ENCODE results near the gene DPP7.

DPP7 gene

DNA sequence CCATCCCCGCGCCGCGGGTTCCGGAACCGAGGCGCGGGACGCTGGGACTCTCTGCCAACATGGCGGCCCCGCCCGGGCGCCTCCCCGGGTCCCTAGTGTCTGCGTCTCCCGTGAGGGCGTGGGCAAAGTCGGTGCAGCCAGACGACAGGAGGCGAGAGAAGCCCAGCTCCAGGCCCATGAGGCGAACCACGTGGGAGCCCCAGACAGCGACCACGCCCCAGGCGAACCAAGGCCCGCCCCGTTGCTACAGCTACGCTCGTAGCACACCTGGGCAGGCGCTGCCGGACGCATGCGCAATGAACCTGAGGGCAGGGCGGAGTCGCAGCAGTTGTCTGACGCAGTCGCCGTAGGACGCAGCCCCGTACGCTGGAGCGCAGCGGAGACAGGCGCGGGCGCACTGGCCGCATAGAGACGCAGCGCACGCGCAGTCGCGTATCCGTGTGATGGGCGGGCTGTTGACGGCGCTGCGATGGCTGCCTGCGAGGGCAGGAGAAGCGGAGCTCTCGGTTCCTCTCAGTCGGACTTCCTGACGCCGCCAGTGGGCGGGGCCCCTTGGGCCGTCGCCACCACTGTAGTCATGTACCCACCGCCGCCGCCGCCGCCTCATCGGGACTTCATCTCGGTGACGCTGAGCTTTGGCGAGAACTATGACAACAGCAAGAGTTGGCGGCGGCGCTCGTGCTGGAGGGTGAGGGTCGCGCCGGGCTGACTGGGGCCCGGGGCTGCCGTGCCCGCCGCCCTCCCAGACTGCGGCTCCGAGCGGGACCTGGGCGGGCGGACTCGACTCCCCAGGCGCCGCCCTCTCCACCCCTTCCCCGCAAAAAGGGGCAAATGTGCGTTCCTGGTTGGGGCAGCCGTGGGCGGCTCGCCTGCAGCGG, 27.8 kb downstream of the DPP7 start, which contains the start of gene MAN1B1:
Gene MAN1B1, plus strand, starts transcription at position 455 of the 878 bp plus-strand sequence. Its CDS starts 15 bp downstream, at position 470.
- peak; percentile 90 for DNase-seq

DNA sequence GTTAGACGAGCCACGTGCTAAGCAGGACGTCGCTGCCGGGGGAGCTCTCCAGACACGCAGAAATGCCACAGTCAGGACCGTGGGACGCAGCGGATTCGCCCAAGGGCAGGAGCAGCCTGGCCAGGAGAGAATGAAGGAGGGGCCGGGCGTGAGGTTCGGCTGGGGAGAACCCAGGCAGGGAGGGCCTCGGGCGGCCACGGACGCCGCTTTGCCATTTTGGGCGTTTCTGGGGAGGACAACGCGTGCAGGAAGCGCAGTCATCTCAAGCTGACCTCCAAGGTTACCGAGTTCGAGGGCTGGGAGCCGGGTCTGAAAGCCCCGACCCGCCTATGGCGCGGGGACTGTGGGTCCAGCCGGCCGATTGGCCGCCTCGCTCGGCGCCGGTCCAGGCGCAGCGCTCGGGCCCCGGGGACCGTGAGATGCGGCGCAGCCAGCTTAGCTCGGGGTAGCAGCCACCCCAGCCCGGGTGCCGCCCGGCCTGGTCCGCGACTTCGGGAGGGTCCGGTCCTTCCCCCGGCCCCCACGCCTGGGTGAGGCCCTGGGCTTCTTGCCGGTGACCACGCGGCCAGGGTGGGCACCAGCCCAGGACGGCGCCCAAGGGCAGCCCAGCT, 28.5 kb downstream of the DPP7 start:
- no peak for DNase-seq

DNA sequence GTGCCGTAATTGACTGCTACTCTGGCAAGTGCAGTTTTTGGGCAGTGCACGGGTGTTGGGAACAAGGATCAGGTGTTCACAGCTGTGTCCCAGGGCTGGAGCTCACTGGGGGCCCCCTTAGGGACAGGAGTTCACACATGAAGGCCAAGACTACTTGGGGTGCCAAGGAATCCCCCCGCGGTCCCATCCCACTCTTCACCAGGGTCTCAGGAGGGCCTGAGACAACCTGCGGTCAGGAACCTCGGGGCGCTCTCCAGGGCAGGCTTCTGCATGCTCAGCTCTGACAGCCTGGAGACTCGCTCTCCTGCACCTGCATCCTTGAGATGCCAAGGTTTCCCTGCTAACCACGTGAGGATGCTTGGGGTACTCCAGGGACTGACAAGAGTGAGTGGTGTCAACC, 30.0 kb downstream of the DPP7 start:
- no peak for DNase-seq

DNA sequence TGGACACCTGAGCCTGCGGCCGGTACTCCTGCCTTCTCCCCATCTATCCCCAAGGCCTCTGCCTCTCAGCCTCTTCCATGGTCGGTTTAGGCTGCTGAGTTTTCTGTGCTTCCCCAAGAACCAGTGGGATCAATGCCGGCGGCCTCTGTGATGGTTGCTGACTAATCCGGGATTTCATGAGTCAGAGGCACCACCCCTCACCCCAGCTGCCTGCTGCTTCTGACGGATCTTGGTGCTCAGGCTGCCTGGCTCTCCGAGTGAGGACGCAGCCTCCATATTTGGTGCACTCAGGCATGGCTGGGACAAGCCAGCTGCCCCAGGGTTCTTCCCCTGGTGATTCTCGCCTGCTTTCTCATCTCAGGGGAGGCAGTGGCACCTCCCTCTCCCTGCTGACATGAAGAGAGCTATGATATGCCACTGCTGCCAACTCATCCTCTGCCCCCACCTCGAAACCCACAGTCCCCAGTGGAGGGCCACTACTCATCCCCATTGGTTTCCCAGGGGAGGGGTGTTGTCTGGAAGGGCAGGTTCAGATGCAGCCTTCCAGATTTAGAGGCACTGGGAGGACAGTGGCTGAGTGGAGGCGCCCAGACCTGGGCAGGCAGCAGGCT, 31.0 kb downstream of the DPP7 start:
- no peak for DNase-seq

DNA sequence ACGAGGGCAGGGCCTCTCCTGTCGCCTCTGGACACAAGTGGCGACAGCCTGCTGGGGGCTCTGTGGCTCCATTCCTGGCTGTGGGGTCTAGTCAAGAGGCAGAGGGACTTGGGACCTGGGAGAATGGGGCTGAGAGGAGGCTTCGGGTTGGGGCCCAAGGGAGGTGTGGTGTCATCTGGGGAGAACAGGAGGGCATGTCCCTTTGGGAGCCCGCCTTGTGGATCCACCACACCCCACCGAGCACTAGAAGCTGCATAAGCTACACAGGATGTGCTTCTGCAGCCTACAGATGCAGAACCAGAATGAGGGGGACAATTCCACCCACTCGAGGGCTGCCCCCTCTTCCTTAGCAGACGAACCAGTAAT, 31.6 kb downstream of the DPP7 start:
- DNase-seq, result no peak

DNA sequence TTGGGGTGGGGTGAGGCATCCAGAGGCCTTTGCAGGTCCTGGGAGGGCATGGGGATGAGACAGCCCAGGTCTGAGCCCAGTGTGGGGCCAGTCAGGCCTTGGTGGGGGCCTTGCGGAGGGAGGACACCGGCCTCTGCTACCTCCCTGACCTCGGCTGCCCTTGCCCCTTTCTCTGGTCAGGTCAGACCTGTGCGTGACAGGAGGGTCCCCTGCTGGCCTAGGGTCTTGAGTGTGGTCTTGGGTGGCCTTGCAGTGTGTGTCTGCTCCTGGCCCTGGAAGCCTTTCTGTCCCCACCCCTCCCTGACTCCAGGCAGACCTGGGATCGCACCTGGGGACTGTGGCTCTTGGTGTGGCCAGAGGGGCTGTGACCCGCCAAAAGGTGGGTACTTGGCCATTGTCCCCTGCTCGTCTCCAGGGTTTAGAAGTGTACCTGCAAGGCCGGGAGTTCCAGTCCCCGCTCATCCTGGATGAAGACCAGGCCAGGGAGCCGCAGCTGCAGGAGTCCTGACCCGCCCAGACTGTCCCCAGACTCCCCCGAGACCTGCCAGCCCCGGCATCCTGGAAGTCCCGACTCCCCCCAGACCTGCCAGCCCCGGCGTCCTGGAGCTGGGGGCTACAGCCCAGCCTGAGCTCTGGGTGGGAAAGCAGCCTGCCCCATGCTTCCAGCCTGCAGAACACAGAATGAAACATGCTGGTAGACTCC, 32.2 kb downstream of the DPP7 start:
- DNase-seq, result no peak

DNA sequence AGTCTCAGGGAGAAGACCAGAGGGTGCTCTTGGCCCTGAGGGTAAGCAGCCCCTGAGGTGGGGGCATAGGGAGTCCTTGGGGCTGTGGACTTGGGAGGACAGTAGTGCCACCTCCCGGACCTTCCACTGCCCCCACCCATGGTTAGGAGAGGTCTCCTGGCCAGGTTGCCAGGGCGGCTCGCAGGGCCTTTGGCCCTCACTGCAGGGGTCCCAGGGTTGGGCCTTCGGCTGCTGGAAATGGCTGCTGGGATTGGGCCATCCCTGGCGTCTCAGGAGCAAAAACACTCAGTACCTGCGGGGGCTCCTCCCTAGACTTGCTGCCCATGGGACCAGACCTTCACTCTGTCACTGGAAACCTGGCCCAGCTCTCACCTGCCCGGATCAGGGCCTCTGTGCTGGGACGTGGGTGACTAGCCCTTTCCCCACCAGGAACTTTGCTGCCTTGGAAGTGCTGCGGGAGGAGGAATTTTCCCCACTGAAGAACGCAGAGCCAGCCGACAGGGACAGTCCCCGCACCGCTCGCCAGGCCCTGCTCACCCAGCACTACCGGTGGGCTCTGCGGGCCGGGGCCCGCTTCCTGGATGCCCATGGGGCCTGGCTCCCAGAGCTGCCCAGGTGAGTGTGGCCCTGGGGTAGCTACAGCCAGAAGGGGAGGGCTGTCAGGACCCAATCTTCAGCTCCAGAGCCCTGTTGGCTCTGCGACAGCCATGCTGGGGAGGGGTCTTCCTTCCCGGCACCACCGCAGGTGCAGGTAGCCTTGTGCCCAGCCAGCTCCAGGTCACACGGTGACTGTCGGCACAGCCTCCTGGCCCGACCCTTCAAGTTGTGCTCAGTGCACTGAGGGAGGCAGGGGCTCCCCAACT, 34.0 kb downstream of the DPP7 start:
- no peak for DNase-seq

DNA sequence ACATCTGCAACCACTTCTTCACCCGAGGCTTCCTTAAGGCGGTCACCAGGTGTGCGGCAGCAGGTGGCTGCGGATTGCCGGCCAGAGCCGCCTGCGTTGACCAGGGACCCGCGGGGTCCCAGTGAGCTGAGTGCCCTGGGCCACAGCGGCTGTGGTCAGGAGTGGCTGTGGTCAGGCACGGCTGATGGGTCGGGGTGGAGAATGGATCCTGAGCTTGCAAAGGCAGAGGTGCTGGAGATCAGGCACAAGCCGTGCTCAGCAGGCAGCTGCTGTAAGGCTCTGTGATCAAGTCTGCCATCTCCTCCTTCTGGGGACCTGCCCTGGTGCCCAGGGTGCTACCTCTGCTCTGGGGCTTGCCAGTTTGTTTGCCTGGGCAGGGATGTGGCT, 35.1 kb downstream of the DPP7 start:
- DNase-seq, result no peak

DNA sequence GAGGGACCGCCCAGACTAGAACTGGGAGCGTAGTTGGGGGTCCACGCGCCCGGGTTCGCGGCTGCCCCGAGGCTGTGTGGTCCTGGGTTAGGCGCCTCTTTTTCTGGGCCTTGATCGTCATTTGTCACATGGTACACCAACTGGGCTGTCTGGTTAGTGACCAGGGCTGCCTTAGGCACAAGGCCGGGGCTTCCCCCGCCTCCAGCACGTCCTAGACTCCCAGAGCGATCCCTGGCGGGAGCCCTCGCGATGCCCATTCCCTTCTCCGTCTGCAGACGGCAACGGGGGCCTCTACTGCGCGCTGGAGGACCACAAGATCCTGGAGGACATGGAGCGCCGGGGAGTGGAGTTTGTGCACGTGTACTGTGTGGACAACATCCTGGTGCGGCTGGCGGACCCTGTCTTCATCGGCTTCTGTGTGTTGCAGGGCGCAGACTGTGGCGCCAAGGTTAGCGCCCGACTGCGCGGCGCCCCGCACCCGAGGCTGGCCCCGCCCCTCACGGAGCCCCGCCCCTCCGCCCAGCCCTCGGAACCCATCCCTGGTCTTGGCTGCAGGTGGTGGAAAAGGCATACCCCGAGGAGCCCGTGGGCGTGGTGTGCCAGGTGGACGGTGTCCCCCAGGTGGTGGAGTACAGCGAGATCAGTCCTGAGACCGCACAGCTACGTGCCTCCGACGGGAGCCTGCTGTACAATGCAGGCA, 35.7 kb downstream of the DPP7 start:
- DNase-seq, result no peak

DNA sequence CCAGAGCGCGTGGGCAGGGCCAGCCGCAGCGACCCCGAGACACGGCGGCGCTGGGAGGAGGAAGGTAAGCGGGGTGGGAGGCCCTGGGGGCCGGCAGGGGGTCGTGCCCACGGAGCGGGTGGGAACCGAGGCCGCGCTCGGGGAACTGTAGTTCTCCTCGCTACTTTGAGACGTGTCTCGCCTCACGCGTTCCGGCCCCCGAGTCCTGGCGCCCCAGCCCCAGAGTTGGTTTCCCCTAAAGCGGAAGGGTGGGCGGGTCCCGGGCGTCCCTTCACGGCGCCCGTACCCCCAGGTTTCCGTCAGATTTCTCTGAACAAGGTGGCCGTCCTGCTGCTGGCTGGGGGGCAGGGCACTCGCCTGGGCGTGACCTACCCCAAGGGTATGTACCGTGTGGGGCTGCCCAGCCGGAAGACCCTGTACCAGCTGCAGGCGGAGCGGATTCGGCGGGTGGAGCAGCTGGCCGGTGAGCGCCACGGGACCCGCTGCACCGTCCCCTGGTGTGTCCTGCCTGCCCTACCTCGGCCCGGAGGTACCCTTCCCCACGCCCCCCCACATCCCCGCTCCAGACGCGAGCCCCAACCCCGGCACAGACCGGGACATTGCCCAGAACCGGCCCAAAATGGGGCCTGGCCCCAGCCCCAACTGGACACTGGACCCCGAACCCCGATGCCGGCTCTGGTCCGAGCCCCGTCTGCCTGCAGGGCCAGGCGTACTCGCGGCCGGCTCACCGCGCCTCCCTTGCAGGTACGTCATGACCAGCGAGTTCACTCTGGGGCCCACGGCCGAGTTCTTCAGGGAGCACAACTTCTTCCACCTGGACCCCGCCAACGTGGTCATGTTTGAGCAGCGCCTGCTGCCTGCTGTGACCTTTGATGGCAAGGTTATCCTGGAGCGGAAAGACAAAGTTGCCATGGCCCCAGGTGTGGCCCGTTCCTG, 36.5 kb downstream of the DPP7 start:
- DNase-seq, result no peak

DNA sequence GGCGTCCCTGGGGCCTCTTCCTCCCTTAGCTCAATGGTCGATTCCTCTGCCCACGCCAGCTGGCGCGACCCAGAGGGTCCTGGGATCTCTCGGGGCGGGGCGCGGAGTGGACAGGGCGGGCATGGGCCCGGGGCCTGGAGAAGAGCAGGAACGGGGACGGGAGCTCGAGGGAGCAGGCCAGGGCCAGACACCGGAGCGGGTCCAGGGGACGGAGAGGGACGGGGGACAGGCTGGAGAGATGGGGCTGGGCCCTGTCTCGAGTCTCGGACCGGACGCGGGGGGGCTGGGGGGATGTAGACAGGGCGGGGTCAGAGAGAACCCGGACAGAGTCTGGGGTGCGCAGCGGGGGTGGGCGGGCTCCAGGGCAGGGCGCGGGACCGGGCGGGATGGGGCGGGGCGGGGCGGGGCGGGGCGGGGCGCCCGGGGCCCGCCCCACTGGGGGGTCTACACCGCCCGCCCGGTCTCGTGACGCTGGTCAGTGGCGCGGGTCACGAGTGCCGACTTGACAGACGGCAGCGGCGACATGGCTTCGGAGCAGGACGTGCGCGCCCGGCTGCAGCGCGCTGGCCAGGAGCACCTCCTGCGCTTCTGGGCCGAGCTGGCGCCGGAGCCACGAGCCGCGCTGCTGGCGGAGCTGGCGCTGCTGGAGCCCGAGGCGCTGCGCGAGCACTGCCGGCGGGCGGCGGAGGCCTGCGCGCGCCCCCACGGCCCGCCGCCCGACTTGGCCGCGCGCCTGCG, 37.4 kb downstream of the DPP7 start, which contains the start of gene UAP1L1:
Gene UAP1L1, plus strand, starts transcription at position 508 of the 738 bp plus-strand sequence. Its CDS starts 16 bp downstream, at position 524.
- no peak for DNase-seq

DNA sequence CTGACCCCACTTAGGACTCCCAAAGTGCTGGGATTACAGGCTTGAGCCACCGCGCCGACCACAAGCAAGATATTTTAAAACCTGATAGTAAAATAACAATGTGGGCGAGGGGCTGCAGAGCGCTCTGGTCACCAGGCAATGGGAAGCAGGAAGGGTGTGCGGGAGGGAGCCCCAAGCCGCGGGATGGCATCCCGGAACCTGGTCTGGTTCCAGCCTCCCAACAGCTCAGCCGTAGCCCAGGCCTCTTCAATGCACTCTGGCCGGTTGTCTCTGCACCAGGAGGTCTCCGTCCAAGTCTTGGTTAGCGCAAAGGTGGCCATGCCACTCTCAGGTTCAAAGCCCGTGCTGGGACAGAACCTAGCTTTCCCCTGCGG, 37.9 kb downstream of the DPP7 start:
- DNase-seq, result no peak

DNA sequence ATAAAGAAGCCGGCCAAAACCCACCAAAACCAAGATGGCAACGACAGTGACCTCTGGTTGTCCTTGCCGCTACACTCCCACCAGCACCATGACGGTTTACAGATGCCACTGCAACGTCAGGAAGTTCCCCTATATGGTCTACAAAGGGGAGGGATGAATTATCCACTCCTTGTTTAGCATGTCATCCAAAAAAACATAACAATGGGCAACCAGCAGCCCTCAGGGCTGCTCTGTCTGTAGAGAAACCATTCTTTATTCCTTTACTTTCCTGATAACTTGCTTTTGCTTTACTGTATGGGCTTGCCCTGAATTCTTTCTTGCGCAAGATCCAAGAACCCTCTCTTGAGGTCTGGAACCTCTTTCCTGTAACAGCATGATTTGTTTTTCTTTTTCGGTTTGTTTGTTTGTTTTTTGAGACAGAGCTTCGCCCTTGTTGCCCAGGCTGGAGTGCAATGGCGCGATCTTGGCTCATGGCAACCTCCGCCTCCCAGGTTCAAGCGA, 39.2 kb downstream of the DPP7 start:
- DNase-seq, result no peak

DNA sequence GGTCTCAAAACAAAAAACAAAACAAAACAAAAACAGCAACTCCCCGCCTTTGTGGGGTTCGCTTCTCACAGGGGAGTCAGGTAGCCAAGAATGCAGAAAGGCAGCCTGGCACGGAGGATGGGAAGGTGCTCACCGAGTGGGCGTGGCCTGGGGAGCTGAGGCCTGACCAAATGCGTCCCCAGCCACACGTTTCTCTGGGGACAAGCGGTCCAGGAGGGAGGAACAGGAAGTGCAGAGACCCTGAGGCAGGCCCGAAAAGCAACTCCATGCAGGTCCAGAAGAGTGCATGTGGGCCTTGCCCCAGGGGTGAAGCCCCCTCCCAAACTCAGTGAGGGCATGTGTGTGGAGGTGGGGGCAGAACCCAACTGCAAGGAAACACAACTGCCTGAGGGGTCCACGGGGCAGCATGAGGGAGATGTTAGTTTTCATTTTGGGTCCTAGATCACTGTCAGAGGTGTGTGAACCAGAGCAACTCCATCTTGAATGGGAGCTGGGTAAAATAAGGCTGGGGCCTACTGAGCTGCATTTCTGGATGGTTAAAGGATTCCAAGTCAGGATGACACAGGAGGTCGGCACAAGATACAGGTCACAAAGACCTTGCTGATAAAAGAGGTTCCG, 39.8 kb downstream of the DPP7 start:
- DNase-seq, result no peak

DNA sequence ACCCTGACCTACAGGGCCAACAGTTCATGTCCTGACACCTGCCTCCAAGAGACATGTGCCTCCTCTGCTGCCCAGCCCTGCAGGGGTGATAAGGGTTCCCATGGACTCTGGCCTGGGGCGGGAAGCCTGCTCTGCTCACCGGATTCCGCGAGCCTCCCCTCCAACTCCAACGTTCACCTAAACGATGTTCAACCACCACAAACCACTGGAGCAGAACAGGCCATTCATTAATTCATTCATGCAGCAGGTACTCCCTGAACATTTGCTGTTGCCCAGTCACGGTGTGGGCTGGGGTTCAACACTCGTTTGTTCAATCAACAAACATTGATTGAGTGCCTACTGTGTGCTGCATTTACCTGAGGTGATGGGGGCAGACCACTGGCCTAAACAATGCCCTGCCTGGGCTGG, 40.5 kb downstream of the DPP7 start:
- DNase-seq, result no peak

DNA sequence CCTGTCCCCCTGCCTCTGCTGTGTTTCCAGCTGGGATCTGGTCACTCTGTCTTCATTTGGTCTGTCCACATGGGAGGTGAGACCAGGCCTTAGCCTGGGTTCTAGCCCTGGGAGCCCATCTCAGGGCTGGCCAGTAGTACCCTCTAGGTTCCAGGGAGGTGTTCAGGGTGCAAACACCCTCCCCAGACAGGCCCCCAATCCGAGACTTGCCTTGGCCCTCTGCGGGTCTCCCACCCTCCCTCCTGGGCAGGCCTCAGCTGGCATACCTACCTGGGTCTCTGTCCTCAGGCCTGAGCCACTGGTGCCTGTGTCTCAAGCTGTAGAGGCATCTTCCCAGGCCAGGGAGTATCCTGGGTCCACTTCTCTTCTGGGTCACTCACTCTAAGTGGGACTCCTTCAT, 43.3 kb downstream of the DPP7 start:
- DNase-seq, result no peak

DNA sequence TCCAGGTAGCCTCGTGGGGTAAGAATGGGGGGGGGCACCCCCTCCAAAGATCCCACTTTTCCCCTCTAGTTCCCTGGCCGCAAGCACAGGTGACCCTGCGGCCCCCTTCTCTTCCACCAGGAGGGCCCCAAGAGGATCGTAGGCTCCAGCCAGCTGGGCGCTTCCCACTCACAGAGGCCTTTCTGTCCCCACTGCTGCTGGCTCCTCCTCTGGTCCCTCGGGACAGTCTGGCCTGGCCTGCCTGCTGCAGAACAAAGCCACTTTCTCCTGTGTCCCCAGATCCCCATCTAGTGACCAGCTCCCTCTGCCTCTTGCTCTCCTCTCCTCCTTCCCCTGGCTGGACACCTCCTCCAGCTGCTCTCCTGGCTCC, 43.6 kb downstream of the DPP7 start:
- peak; percentile 29 for DNase-seq

DNA sequence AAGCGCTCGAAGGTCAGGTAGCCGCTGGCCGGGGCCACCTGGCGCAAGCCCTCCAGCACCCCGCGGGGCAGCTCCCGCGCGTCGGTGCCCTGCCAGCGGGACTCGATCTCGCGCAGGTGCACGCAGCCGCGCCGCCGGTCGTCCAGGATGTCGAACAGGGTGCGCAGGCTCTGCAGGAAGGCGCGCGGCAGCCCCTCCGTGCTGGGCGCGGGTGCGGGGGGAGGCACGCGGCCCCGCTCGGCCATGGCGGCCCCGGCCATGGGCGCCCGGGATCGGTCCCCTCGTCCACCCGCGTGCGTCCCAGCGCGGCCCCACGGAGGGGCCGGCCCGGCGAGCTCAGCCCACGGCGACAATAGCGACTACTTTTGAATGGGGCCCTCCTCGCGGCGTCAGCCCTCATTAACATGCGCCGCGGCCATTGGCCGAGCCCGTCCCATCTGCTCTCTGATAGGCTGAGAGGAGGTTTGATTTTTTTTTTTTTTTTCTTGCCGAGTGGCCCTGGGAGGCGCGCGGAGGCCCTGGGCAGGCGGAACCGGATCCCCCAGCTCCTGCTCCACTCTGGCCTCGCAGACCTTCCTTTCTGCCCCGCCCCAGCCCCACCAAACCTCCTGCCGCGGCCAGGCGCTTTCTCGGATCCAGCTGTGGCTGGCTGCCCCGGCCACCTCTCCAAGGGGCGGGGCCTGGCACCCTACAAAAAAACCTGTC, 44.2 kb downstream of the DPP7 start, which contains the start of gene SAPCD2:
Gene SAPCD2, minus strand, starts transcription at position 357 of the 705 bp plus-strand sequence. Its CDS starts 97 bp downstream, at position 260.
- peak; percentile 80 for DNase-seq

All from NCI-H526 treated with DMSO at 0.1 percent for 48 hours (cell line).